ENCODE data around the gene EIF3J. TPM values are rescaled to one million over a fixed set of nuclear protein-coding genes. Genes with fewer than 3 reads are reported as not detected.

The EIF3J gene
- total and polyA plus RNA-seq, 8 donors: 58.9 to 102 (median 94.4) TPM

- H3K4me3 ChIP-seq: no peak overlapping the region
- TF ChIP-seq CTCF (IDR thresholded peaks at IDR 0.05): no peak
- peaks cover 0 to 11% of the 10 kb centered on the region in 2 donors for H3K4me1 ChIP-seq
- intact Hi-C loops (cut with DNase I): no loop called here
- DNase-seq (no peak), ATAC-seq (no peak)
- H3K27ac ChIP-seq: no peak overlapping the region
- no peaks in the 10 kb centered on the region for H3K9me3 ChIP-seq
- peaks cover 0 to 56% of the 10 kb centered on the region in 2 donors for H3K36me3 ChIP-seq
- H3K27me3 ChIP-seq: no peaks in the 10 kb centered on the region
Observed at GRCh38 chr15:44580105-44580504, 43.2 kb downstream of the EIF3J start.

GRCh38 chr15:44584162-44584749 is 47.3 kb downstream of the EIF3J start:
- Histone ChIP-seq H3K36me3 (peaks cover 3 to 97% of the 10 kb centered on the region in 2 donors), H3K9me3 (no peaks in the 10 kb centered on the region), H3K27me3 (no peaks in the 10 kb centered on the region), H3K4me3 (no peak overlapping the region), H3K27ac (no peak overlapping the region), H3K4me1 (no peaks in the 10 kb centered on the region)
- DNase-seq (peak in 2 of 4 donors; percentile 20 to 40), ATAC-seq (peak; percentile 89)
- TF ChIP-seq CTCF (IDR thresholded peaks at IDR 0.05): peak; percentile 18 to 39
- intact Hi-C loops (cut with DNase I): no loop called here

GRCh38 chr15:44585633-44586032 is 48.7 kb downstream of the EIF3J start:
- intact Hi-C loops (cut with DNase I): no loop called here
- Histone ChIP-seq H3K4me1 (no peaks in the 10 kb centered on the region), H3K4me3 (no peak overlapping the region), H3K36me3 (peaks cover 3 to 100% of the 10 kb centered on the region in 2 donors), H3K27ac (no peak overlapping the region), H3K9me3 (no peaks in the 10 kb centered on the region), H3K27me3 (no peaks in the 10 kb centered on the region)
- DNase-seq (no peak), ATAC-seq (no peak)
- no peak for TF ChIP-seq CTCF (IDR thresholded peaks at IDR 0.05)

- H3K36me3 ChIP-seq: peaks cover 3 to 100% of the 10 kb centered on the region in 2 donors
- no peaks in the 10 kb centered on the region for H3K9me3 ChIP-seq
- no peaks in the 10 kb centered on the region for H3K27me3 ChIP-seq
- intact Hi-C loops (cut with DNase I): no loop called here
- H3K4me1 ChIP-seq: no peaks in the 10 kb centered on the region
- H3K4me3 ChIP-seq: no peak overlapping the region
- ATAC-seq: no peak
- H3K27ac ChIP-seq: no peak overlapping the region
- no peak for DNase-seq
- TF ChIP-seq CTCF (IDR thresholded peaks at IDR 0.05): no peak
Observed at GRCh38 chr15:44588541-44588940, 51.6 kb downstream of the EIF3J start.

GRCh38 chr15:44591326-44591725 is 54.4 kb downstream of the EIF3J start:
- no peak overlapping the region for H3K27ac ChIP-seq
- no peaks in the 10 kb centered on the region for H3K4me1 ChIP-seq
- H3K9me3 ChIP-seq: no peaks in the 10 kb centered on the region
- no peak for DNase-seq
- no peak for ATAC-seq
- no peaks in the 10 kb centered on the region for H3K27me3 ChIP-seq
- TF ChIP-seq CTCF (IDR thresholded peaks at IDR 0.05): no peak
- no peak overlapping the region for H3K4me3 ChIP-seq
- H3K36me3 ChIP-seq: peaks cover under 1 to 100% of the 10 kb centered on the region in 2 donors
- intact Hi-C loops (cut with DNase I): no loop called here
